DND-41 (cell line): Measurements from ENCODE around the gene CNNM1.

Experiments
- ATAC-seq: fragments of 200-7000 bp; cut with Tn5 transposase; 3 replicates; pipeline ENCODE4 v1.9.1; 2021; ENCODE audit warnings: low read depth; ENCODE audit not compliant: insufficient read depth
- DNase-seq: peaks from one replicate; pipeline ENCODE4 v3.0.0-alpha.2; 2020
- H2AFZ ChIP-seq: 2 replicates; pipeline ENCODE4 v1.6.0; 2012; ENCODE audit warnings: low read depth, low read length
- H3K27ac ChIP-seq: 2 replicates; pipeline ENCODE4 v1.5.1; 2012; ENCODE audit warnings: low read length, inconsistent platforms
- H3K27me3 ChIP-seq: fragments of 200-600 bp; sonication (generic); 2 replicates; pipeline ENCODE4 v1.6.0; 2012; ENCODE audit warnings: low read length, mild to moderate bottlenecking, inconsistent platforms; ENCODE audit not compliant: insufficient read depth, poor library complexity
- H3K36me3 ChIP-seq: 2 replicates; pipeline ENCODE4 v1.5.1; 2012; ENCODE audit warnings: low read length, inconsistent platforms; ENCODE audit not compliant: insufficient read depth
- H3K4me1 ChIP-seq: 2 replicates; pipeline ENCODE4 v1.5.1; 2012; ENCODE audit warnings: mild to moderate bottlenecking, low read length; ENCODE audit not compliant: insufficient read depth
- H3K4me2 ChIP-seq: 2 replicates; pipeline ENCODE4 v1.6.0; 2012; ENCODE audit warnings: mild to moderate bottlenecking, moderate library complexity, low read length, inconsistent platforms; ENCODE audit not compliant: insufficient read depth
- H3K4me3 ChIP-seq, 2 experiments: fragments of 200-600 bp in 1 of 2; shearing (Covaris generic) in 1 of 2; 2 replicates each; pipeline ENCODE4 v1.5.1; 2012 to 2016; ENCODE audit warnings: inconsistent platforms in 2 of 2, low read length in 2 of 2, mild to moderate bottlenecking in 2 of 2, low read depth in 1 of 2, moderate library complexity in 1 of 2
- H3K79me2 ChIP-seq: 2 replicates; pipeline ENCODE4 v1.6.0; 2012; ENCODE audit warnings: low read length, inconsistent platforms; ENCODE audit not compliant: insufficient read depth
- H3K9ac ChIP-seq: 2 replicates; pipeline ENCODE4 v1.6.0; 2012; ENCODE audit warnings: low read depth, mild to moderate bottlenecking, inconsistent platforms, low read length, moderate library complexity
- H3K9me3 ChIP-seq: 2 replicates; pipeline ENCODE4 v1.5.1; 2012; ENCODE audit warnings: low read length, moderate library complexity, mild to moderate bottlenecking, inconsistent platforms; ENCODE audit not compliant: insufficient read depth, severe bottlenecking
- H4K20me1 ChIP-seq: 2 replicates; pipeline ENCODE4 v1.6.0; 2012; ENCODE audit warnings: low read length; ENCODE audit not compliant: insufficient read depth
- EZH2 ChIP-seq: IDR thresholded peaks from 3 replicates; pipeline ENCODE4 v1.6.1; 2012; ENCODE audit warnings: borderline replicate concordance, low read depth, mild to moderate bottlenecking, moderate library complexity, low read length, inconsistent platforms; ENCODE audit not compliant: severe bottlenecking
- TF ChIP-seq, protein P1 (sequence below): IDR thresholded peaks from 2 replicates; pipeline ENCODE4 v1.5.1; 2012; ENCODE audit warnings: borderline replicate concordance, low read length, moderate library complexity, mild to moderate bottlenecking; ENCODE audit not compliant: poor library complexity, severe bottlenecking; ENCODE audit errors: extremely low read depth

The CNNM1 gene

DNA sequence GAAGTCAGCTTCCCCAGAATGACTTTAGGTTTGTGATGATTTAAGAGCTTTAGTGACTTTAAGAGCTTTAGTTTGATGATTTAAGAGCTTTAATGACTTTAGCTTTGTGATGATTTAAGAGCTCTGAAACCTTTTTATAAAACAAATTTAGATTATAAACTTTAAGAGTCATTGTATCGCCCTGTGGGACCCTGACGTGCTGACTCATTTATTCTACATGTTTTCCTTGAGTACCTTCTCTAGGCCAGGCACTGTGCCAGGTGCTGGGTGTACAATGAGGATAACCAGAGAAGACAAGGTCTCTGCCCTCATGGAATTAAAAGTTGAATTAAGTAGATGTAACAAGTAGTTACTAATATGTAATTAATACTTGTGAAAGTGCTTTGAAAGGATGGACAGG, 45.4 kb downstream of the CNNM1 start:
- H3K27me3 ChIP-seq, result peaks cover 16% of the 10 kb centered on the region
- no peak for TF ChIP-seq EZH2
- TF ChIP-seq, protein P1, sequence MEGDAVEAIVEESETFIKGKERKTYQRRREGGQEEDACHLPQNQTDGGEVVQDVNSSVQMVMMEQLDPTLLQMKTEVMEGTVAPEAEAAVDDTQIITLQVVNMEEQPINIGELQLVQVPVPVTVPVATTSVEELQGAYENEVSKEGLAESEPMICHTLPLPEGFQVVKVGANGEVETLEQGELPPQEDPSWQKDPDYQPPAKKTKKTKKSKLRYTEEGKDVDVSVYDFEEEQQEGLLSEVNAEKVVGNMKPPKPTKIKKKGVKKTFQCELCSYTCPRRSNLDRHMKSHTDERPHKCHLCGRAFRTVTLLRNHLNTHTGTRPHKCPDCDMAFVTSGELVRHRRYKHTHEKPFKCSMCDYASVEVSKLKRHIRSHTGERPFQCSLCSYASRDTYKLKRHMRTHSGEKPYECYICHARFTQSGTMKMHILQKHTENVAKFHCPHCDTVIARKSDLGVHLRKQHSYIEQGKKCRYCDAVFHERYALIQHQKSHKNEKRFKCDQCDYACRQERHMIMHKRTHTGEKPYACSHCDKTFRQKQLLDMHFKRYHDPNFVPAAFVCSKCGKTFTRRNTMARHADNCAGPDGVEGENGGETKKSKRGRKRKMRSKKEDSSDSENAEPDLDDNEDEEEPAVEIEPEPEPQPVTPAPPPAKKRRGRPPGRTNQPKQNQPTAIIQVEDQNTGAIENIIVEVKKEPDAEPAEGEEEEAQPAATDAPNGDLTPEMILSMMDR, result no peak
- ATAC-seq, result no peak

GRCh38 chr10:99374972-99375371, 45.8 kb downstream of the CNNM1 start:
- Histone ChIP-seq H3K36me3 (no peaks in the 10 kb centered on the region), H3K9me3 (no peaks in the 10 kb centered on the region), H3K4me2 (no peak overlapping the region), H3K9ac (no peak overlapping the region), H2AFZ (no peak overlapping the region), H3K4me1 (no peaks in the 10 kb centered on the region), H3K4me3 (no peak overlapping the region), H4K20me1 (no peaks in the 10 kb centered on the region), H3K27me3 (peaks cover 16% of the 10 kb centered on the region), H3K27ac (no peak overlapping the region), H3K79me2 (no peaks in the 10 kb centered on the region)
- no peak for ATAC-seq
- no peak for DNase-seq
- TF ChIP-seq, protein P1, result no peak
- TF ChIP-seq EZH2, result no peak

More for the DNA sequence above, 45.4 kb downstream of the CNNM1 start:
- Histone ChIP-seq H3K4me2 (no peak overlapping the region), H3K4me3 (no peak overlapping the region), H3K9me3 (no peaks in the 10 kb centered on the region), H3K79me2 (no peaks in the 10 kb centered on the region), H3K4me1 (no peaks in the 10 kb centered on the region), H4K20me1 (no peaks in the 10 kb centered on the region), H3K27ac (no peak overlapping the region), H2AFZ (no peak overlapping the region), H3K9ac (no peak overlapping the region), H3K36me3 (no peaks in the 10 kb centered on the region)
- DNase-seq, result no peak

GRCh38 chr10:99375426-99375825, 46.3 kb downstream of the CNNM1 start:
- TF ChIP-seq, protein P1, result no peak
- no peak for TF ChIP-seq EZH2
- no peak overlapping the region for H3K9ac ChIP-seq
- DNase-seq (no peak), ATAC-seq (no peak)
- no peaks in the 10 kb centered on the region for H4K20me1 ChIP-seq
- H3K4me1 ChIP-seq, result no peaks in the 10 kb centered on the region
- H2AFZ ChIP-seq, result no peak overlapping the region
- no peak overlapping the region for H3K4me3 ChIP-seq
- no peak overlapping the region for H3K27ac ChIP-seq
- H3K4me2 ChIP-seq, result no peak overlapping the region
- H3K36me3 ChIP-seq, result no peaks in the 10 kb centered on the region
- H3K27me3 ChIP-seq, result peaks cover 16% of the 10 kb centered on the region
- no peaks in the 10 kb centered on the region for H3K9me3 ChIP-seq
- H3K79me2 ChIP-seq, result no peaks in the 10 kb centered on the region

- Histone ChIP-seq H3K4me3 (no peak overlapping the region), H3K27ac (no peak overlapping the region), H3K79me2 (no peaks in the 10 kb centered on the region), H3K4me1 (no peaks in the 10 kb centered on the region), H3K9ac (no peak overlapping the region), H3K9me3 (no peaks in the 10 kb centered on the region), H4K20me1 (no peaks in the 10 kb centered on the region), H3K27me3 (peaks cover 3% of the 10 kb centered on the region), H2AFZ (no peak overlapping the region), H3K36me3 (no peaks in the 10 kb centered on the region), H3K4me2 (no peak overlapping the region)
- no peak for TF ChIP-seq EZH2
- TF ChIP-seq, protein P1, result no peak
- ATAC-seq, result no peak
- no peak for DNase-seq
Measured at GRCh38 chr10:99382176-99382575, 53.0 kb downstream of the CNNM1 start.
